Measurements from ENCODE around the gene MROH9.

GRCh38 chr1:171084091-171084490, 148.8 kb downstream of the MROH9 start:
- TF ChIP-seq POLR2AphosphoS5 (IDR thresholded peaks at IDR 0.05; ENCODE audit: low read depth) = no peak
- no peak for TF ChIP-seq CTCF (conservative IDR thresholded peaks at IDR 0.05; ENCODE audit: low read depth in 2 of 2)
- TF ChIP-seq ETS1 (IDR thresholded peaks at IDR 0.05) = no peak
- TF ChIP-seq REST (IDR thresholded peaks at IDR 0.05; ENCODE audit: unreplicated experiment) = no peak
- no peak for TF ChIP-seq EZH2 (IDR thresholded peaks at IDR 0.05; ENCODE audit: low read depth, unreplicated experiment)
- TF ChIP-seq CREB1 (CRISPR knock-in tag; IDR thresholded peaks at IDR 0.05; ENCODE audit: low read depth) = no peak
- no peak for TF ChIP-seq EZH2phosphoT487 (IDR thresholded peaks at IDR 0.05; ENCODE audit: unreplicated experiment)
- no peak for TF ChIP-seq JUNB (IDR thresholded peaks at IDR 0.05; ENCODE audit: unreplicated experiment)

Data from GM23338 (cell line).